Vagina (tissue), 2 donors: ENCODE data around the gene UQCRC1. TPM values are rescaled to one million over a fixed set of nuclear protein-coding genes. Genes with fewer than 3 reads are reported as not detected.
A peak's percentile ranks its signal among the peaks of the same experiment; 100 is the strongest.

Experiments used
- DNase-seq, 2 donors: peaks; one replicate each; pipeline ENCODE4 v3.0.0-alpha.2; 2017; ENCODE audit errors: extremely low spot score in 2 of 2
- H3K27ac ChIP-seq: fragments of 200-600 bp; sonication (generic); one replicate; pipeline ENCODE4 v1.5.1; 2019
- H3K27me3 ChIP-seq: fragments of 200-600 bp; sonication (generic); one replicate; pipeline ENCODE4 v1.5.1; 2019
- H3K36me3 ChIP-seq, 2 donors: fragments of 200-600 bp; sonication (generic); one replicate each; pipeline ENCODE4 v1.5.1; 2017 to 2019
- H3K4me1 ChIP-seq: fragments of 200-600 bp; sonication (generic); one replicate; pipeline ENCODE4 v1.5.1; 2019
- H3K4me3 ChIP-seq, 2 donors: fragments of 200-600 bp; sonication (generic); 1 replicate in 1 of 2; 2 replicates in 1 of 2; pipeline ENCODE4 v1.5.1; 2016 to 2019
- H3K9me3 ChIP-seq: fragments of 200-600 bp; sonication (generic); one replicate; pipeline ENCODE4 v1.5.1; 2019
- POLR2A ChIP-seq, 2 donors: fragments of 450-650 bp; IDR thresholded peaks; one replicate each; pipeline ENCODE4 v1.6.1; 2017; ENCODE audit warnings: antibody characterized with exemption in 2 of 2, mild to moderate bottlenecking in 2 of 2, moderate library complexity in 2 of 2
- POLR2AphosphoS5 ChIP-seq, 2 donors: sonication (generic); formaldehyde crosslinking; IDR thresholded peaks; one replicate each; pipeline ENCODE4 v1.9.0; 2017; ENCODE audit warnings: antibody characterized with exemption in 2 of 2, mild to moderate bottlenecking in 2 of 2, low read depth in 1 of 2; ENCODE audit not compliant: insufficient read depth in 1 of 2
- intact Hi-C: fragments of 100-400 bp; cut with DNase I; formaldehyde crosslinking; loops from one replicate; pipeline ENCODE4 v1.15.1; 2023
- total RNA-seq: library from RNA; depleted of rRNA; stranded (reverse); fragments of >200 nt; gene quantifications from one replicate; pipeline ENCODE4 v1.2.3, GENCODE V29; 2016
- TF ChIP-seq, protein P1 (sequence below), 3 experiments: fragments of 450-650 bp in 2 of 3; fragments of 200-600 bp in 1 of 3; sonication (generic) in 1 of 3; IDR thresholded peaks; one replicate each; pipeline ENCODE4 v1.5.1; 2017 to 2019; ENCODE audit warnings: antibody characterized with exemption in 3 of 3, mild to moderate bottlenecking in 2 of 3, moderate library complexity in 2 of 3

The UQCRC1 gene
- total RNA-seq, 1 donor from 2014 or later, result 190 TPM

DNA sequence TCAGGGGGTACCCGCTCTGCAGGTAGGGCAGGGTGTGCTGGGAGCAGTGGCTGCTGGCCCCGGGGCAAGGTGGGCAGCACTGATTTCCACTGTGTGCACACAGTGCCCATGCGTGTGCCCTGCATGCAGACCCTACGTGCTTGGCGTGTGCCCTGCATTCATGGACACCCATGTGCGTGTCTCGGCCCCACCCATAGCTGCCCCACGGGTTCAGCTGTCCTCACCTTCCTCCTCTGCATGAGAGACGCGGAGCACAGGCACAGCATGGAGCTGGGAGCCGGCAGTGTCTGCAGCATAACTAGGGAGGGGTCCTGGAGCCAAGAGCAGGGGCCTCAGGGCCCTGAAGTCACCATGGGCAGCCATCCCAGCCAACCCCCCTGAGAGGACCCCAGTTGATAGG is 44.3 kb downstream of the UQCRC1 start:
- Histone ChIP-seq H3K9me3 (no peaks in the 10 kb centered on the region), H3K4me1 (peaks cover 14% of the 10 kb centered on the region), H3K4me3 (no peak overlapping the region), H3K36me3 (peaks cover 0 to 2% of the 10 kb centered on the region in 2 donors), H3K27ac (peak overlapping the region; percentile 12), H3K27me3 (no peaks in the 10 kb centered on the region)
- DNase-seq, result no peak
- no peak for TF ChIP-seq POLR2AphosphoS5 (IDR thresholded peaks at IDR 0.05; ENCODE audit: insufficient read depth in 1 of 2, low read depth in 1 of 2)
- TF ChIP-seq, protein P1, sequence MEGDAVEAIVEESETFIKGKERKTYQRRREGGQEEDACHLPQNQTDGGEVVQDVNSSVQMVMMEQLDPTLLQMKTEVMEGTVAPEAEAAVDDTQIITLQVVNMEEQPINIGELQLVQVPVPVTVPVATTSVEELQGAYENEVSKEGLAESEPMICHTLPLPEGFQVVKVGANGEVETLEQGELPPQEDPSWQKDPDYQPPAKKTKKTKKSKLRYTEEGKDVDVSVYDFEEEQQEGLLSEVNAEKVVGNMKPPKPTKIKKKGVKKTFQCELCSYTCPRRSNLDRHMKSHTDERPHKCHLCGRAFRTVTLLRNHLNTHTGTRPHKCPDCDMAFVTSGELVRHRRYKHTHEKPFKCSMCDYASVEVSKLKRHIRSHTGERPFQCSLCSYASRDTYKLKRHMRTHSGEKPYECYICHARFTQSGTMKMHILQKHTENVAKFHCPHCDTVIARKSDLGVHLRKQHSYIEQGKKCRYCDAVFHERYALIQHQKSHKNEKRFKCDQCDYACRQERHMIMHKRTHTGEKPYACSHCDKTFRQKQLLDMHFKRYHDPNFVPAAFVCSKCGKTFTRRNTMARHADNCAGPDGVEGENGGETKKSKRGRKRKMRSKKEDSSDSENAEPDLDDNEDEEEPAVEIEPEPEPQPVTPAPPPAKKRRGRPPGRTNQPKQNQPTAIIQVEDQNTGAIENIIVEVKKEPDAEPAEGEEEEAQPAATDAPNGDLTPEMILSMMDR (IDR thresholded peaks at IDR 0.05), result no peak
- TF ChIP-seq POLR2A (IDR thresholded peaks at IDR 0.05), result no peak
- intact Hi-C loops, result loop anchor here (2.0 kb wide), 1 partner anchor 36 kb away; no protein-coding TSS in a partner anchor

GRCh38 chr3:48564667-48565066 is 44.8 kb downstream of the UQCRC1 start:
- Histone ChIP-seq H3K27ac (no peak overlapping the region), H3K4me1 (peaks cover 20% of the 10 kb centered on the region), H3K36me3 (no peaks in the 10 kb centered on the region), H3K4me3 (no peak overlapping the region), H3K9me3 (no peaks in the 10 kb centered on the region), H3K27me3 (no peaks in the 10 kb centered on the region)
- TF ChIP-seq POLR2A (IDR thresholded peaks at IDR 0.05) (no peak), POLR2AphosphoS5 (IDR thresholded peaks at IDR 0.05; ENCODE audit: insufficient read depth in 1 of 2, low read depth in 1 of 2) (no peak)
- TF ChIP-seq, protein P1 (IDR thresholded peaks at IDR 0.05), result no peak
- no peak for DNase-seq
- intact Hi-C loops, result loop anchor here (2.0 kb wide), 1 partner anchor 36 kb away; no protein-coding TSS in a partner anchor

DNA sequence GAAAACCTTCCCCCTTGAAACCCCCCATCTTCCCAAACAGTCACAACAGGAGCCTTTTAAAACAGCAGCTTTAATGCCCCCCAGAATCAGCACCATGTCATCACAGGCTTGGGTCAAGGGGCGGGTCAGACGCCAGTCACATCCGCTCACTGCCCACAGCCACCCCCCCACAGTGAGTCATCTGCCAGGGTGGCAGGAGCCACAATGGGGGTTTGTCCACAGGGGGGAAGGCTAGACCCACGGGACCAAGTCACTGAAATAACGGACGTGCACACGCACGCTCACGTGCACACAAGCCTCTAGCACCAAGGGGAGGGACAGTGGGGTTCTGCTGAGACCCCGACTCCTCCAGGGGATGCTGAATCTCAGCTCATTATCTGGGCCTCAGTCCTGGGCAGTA is 45.4 kb downstream of the UQCRC1 start:
- Histone ChIP-seq H3K27ac (no peak overlapping the region), H3K4me3 (no peak overlapping the region), H3K36me3 (no peaks in the 10 kb centered on the region), H3K4me1 (peaks cover 26% of the 10 kb centered on the region), H3K9me3 (no peaks in the 10 kb centered on the region), H3K27me3 (no peaks in the 10 kb centered on the region)
- no peak for DNase-seq
- no peak for TF ChIP-seq POLR2A (IDR thresholded peaks at IDR 0.05)
- TF ChIP-seq POLR2AphosphoS5 (IDR thresholded peaks at IDR 0.05; ENCODE audit: insufficient read depth in 1 of 2, low read depth in 1 of 2), result no peak
- intact Hi-C loops, result loop anchor here (2.0 kb wide), 1 partner anchor 37 kb away; no protein-coding TSS in a partner anchor

- no peak for TF ChIP-seq POLR2A (IDR thresholded peaks at IDR 0.05)
- TF ChIP-seq, protein P1 (IDR thresholded peaks at IDR 0.05), result no peak
- no peak for TF ChIP-seq POLR2AphosphoS5 (IDR thresholded peaks at IDR 0.05; ENCODE audit: insufficient read depth in 1 of 2, low read depth in 1 of 2)
- intact Hi-C loops, result no loop called here
- H3K4me1 ChIP-seq, result peaks cover 32% of the 10 kb centered on the region
- no peaks in the 10 kb centered on the region for H3K36me3 ChIP-seq
- no peak for DNase-seq
- no peaks in the 10 kb centered on the region for H3K9me3 ChIP-seq
- no peaks in the 10 kb centered on the region for H3K27me3 ChIP-seq
- H3K4me3 ChIP-seq, result no peak within 1 kb of the TSS
- H3K27ac ChIP-seq, result no peak within 1 kb of the TSS
These were observed 46.0 kb downstream of the UQCRC1 start, which contains the start of gene UCN2 for GRCh38 chr3:48563382-48563918. UCN2 (minus strand) TSS chr3:48563781; CDS start chr3:48563124, 657 bp downstream.

- Histone ChIP-seq H3K4me1 (peaks cover 41% of the 10 kb centered on the region), H3K4me3 (no peak overlapping the region), H3K36me3 (no peaks in the 10 kb centered on the region), H3K9me3 (no peaks in the 10 kb centered on the region), H3K27ac (no peak overlapping the region), H3K27me3 (no peaks in the 10 kb centered on the region)
- DNase-seq, result no peak
- TF ChIP-seq POLR2A (IDR thresholded peaks at IDR 0.05) (no peak), POLR2AphosphoS5 (IDR thresholded peaks at IDR 0.05; ENCODE audit: insufficient read depth in 1 of 2, low read depth in 1 of 2) (no peak)
- TF ChIP-seq, protein P1 (IDR thresholded peaks at IDR 0.05), result no peak
- intact Hi-C loops, result no loop called here
These were observed 46.9 kb downstream of the UQCRC1 start for GRCh38 chr3:48562367-48563095.
